Lower lobe of right lung (tissue), 2 donors: Measurements from ENCODE around the gene HMGCR. TPM values are rescaled to one million over a fixed set of nuclear protein-coding genes. Genes with fewer than 3 reads are reported as not detected.
"Not testable (repeated sequence)": the region's sequence is repeated elsewhere in the genome, so short reads cannot be mapped to it uniquely, and the experiment has no call there.

Experiments
- ATAC-seq, 2 donors: fragments of 200-7000 bp; cut with Tn5 transposase; one replicate each; pipeline ENCODE4 v1.9.1; 2020 to 2022; ENCODE audit warnings: mild to moderate bottlenecking in 2 of 2, moderate library complexity in 2 of 2
- DNase-seq: peaks from one replicate; pipeline ENCODE4 v3.0.0-alpha.2; 2020
- H3K27ac ChIP-seq: fragments of 200-600 bp; one replicate; pipeline ENCODE4 v1.8.0; 2022
- H3K27me3 ChIP-seq: fragments of 200-600 bp; one replicate; pipeline ENCODE4 v1.8.0; 2022; ENCODE audit warnings: low read depth
- H3K36me3 ChIP-seq: fragments of 200-600 bp; one replicate; pipeline ENCODE4 v1.8.0; 2022; ENCODE audit warnings: mild to moderate bottlenecking
- H3K4me1 ChIP-seq: fragments of 200-600 bp; one replicate; pipeline ENCODE4 v1.8.0; 2022
- H3K4me3 ChIP-seq: fragments of 200-600 bp; one replicate; pipeline ENCODE4 v1.8.0; 2022; ENCODE audit warnings: mild to moderate bottlenecking
- H3K9me3 ChIP-seq: fragments of 200-600 bp; one replicate; pipeline ENCODE4 v1.8.0; 2022
- CTCF ChIP-seq: fragments of 200-600 bp; IDR thresholded peaks from one replicate; pipeline ENCODE4 v1.8.0; 2022; ENCODE audit warnings: antibody characterized with exemption, mild to moderate bottlenecking
- intact Hi-C: fragments of 100-400 bp; cut with DNase I; formaldehyde crosslinking; loops from one replicate; pipeline ENCODE4 v1.11.0; 2022
- long read RNA-seq: library from polyadenylated mRNA; unstranded; transcript quantifications from one replicate; pipeline ENCODE4 v2.0.0, GENCODE V29; 2021
- total RNA-seq: library from RNA; stranded (reverse); fragmentation: NEBNext Ultra II Directional; extraction: Animal tissue kit (Norgen Biotek cat#: 25700); gene quantifications from one replicate; pipeline ENCODE4 v1.2.1, GENCODE V29; 2021
- donor health status: DM: no; HTN: yes; CAD: no; lungs with severe emphysema.

The HMGCR gene
- 83.1 TPM for total RNA-seq
- long read RNA-seq, full-length matches to known transcripts: 32 of 43 reads
- long read RNA-seq, partial matches to known transcripts: 6 of 43 reads
- long read RNA-seq, other reads (novel, unspliced or antisense): 5 of 43 reads

- Histone ChIP-seq H3K27ac (peak within 1 kb of the TSS; percentile 92), H3K9me3 (no peaks in the 10 kb centered on the region), H3K4me3 (peak within 1 kb of the TSS; percentile 93), H3K36me3 (no peaks in the 10 kb centered on the region), H3K4me1 (peaks cover 17% of the 10 kb centered on the region), H3K27me3 (no peaks in the 10 kb centered on the region)
- intact Hi-C loops: no loop called here
- ATAC-seq (peak; percentile 99), DNase-seq (peak; percentile 99)
- peak; percentile 8 for TF ChIP-seq CTCF
Measured at GRCh38 chr5:75336615-75337336, at the start of gene HMGCR. TSS of gene HMGCR (plus strand) at chr5:75337220. CDS start at chr5:75342606, 5,386 bp downstream.

GRCh38 chr5:75291844-75292243, 45.2 kb upstream of the HMGCR start:
- H3K27ac ChIP-seq, H3K4me3 ChIP-seq, ATAC-seq, H3K27me3 ChIP-seq, DNase-seq, H3K36me3 ChIP-seq, H3K9me3 ChIP-seq, intact Hi-C loops, H3K4me1 ChIP-seq: not testable (repeated sequence)

- ATAC-seq (no peak), DNase-seq (no peak)
- TF ChIP-seq CTCF: no peak
- intact Hi-C loops: no loop called here
- H3K4me1 ChIP-seq: no peaks in the 10 kb centered on the region
- H3K9me3 ChIP-seq: no peaks in the 10 kb centered on the region
- no peaks in the 10 kb centered on the region for H3K27me3 ChIP-seq
- no peak overlapping the region for H3K4me3 ChIP-seq
- H3K27ac ChIP-seq: no peak overlapping the region
- H3K36me3 ChIP-seq: no peaks in the 10 kb centered on the region
Measured at GRCh38 chr5:75300084-75300483, 36.9 kb upstream of the HMGCR start.

- H3K36me3 ChIP-seq: no peaks in the 10 kb centered on the region
- DNase-seq (no peak), ATAC-seq (no peak)
- no peak overlapping the region for H3K27ac ChIP-seq
- H3K4me1 ChIP-seq: no peaks in the 10 kb centered on the region
- H3K4me3 ChIP-seq: no peak overlapping the region
- no peak for TF ChIP-seq CTCF
- intact Hi-C loops: no loop called here
- no peaks in the 10 kb centered on the region for H3K27me3 ChIP-seq
- no peaks in the 10 kb centered on the region for H3K9me3 ChIP-seq
Measured at GRCh38 chr5:75303419-75303818, 33.6 kb upstream of the HMGCR start.

- DNase-seq, H3K4me3 ChIP-seq, intact Hi-C loops, ATAC-seq, H3K4me1 ChIP-seq, H3K36me3 ChIP-seq, H3K27me3 ChIP-seq, H3K27ac ChIP-seq, H3K9me3 ChIP-seq: not testable (repeated sequence)
Measured at GRCh38 chr5:75304486-75304885, 32.5 kb upstream of the HMGCR start.

GRCh38 chr5:75306746-75307145, 30.3 kb upstream of the HMGCR start:
- H3K27me3 ChIP-seq: no peaks in the 10 kb centered on the region
- H3K4me1 ChIP-seq: no peaks in the 10 kb centered on the region
- intact Hi-C loops: no loop called here
- H3K4me3 ChIP-seq: no peak overlapping the region
- TF ChIP-seq CTCF: no peak
- no peaks in the 10 kb centered on the region for H3K9me3 ChIP-seq
- no peak for DNase-seq
- no peak for ATAC-seq
- no peak overlapping the region for H3K27ac ChIP-seq
- no peaks in the 10 kb centered on the region for H3K36me3 ChIP-seq
